HepG2 (cell line): ENCODE data around the gene CIROP. TPM values are rescaled to one million over a fixed set of nuclear protein-coding genes. Genes with fewer than 3 reads are reported as not detected.
A peak's percentile ranks its signal among the peaks of the same experiment; 100 is the strongest.

ENCODE experiments used
- ATAC-seq: fragments of 200-7000 bp; cut with Tn5 transposase; 3 replicates; pipeline ENCODE4 v1.9.1; 2020; ENCODE audit warnings: mild to moderate bottlenecking, moderate library complexity
- BruUV-seq: library from RNA; stranded (reverse); fragments of 400-500 nt; replicated peaks from 2 replicates; lab custom pipeline; 2021; lab: Mats Ljungman, UMichigan
- CTCF ChIA-PET: fragments of 300-600 bp; formaldehyde crosslinking; extraction: SDS; loops from one replicate; lab custom pipeline; 2021; ENCODE audit warnings: low total read pairs, inconsistent platforms, low intra/inter-chr PET ratio; lab: Yijun Ruan, JAX
- POLR2A ChIA-PET: fragments of 350-600 bp; sonication (Branson Sonifier 250); formaldehyde crosslinking; loops from one replicate; lab custom pipeline; 2020; ENCODE audit warnings: antibody characterized with exemption, inconsistent platforms; lab: Yijun Ruan, JAX
- DNase-seq: peaks from one replicate; pipeline ENCODE4 v3.0.0-alpha.2; 2015; ENCODE audit warnings: low spot score
- FAIRE-seq: peaks from 3 replicates; lab custom pipeline; 2011; peaks lifted over from hg19 to GRCh38; lab: Jason Lieb, UNC
- H2AFZ ChIP-seq: one replicate; pipeline ENCODE4 v1.6.1; 2011; ENCODE audit warnings: low read length, inconsistent platforms
- H3K27ac ChIP-seq: fragments of 300-600 bp; 3 replicates; pipeline ENCODE4 v1.8.0; 2011; ENCODE audit warnings: mixed run types, mild to moderate bottlenecking, mixed read lengths, low read length, inconsistent platforms; ENCODE audit not compliant: insufficient read depth; ENCODE audit errors: extremely low read length
- H3K27me3 ChIP-seq, 2 experiments: fragments of 200-600 bp in 1 of 2; 2 replicates in 1 of 2; 3 replicates in 1 of 2; pipeline versions ENCODE4 v1.6.0 to v1.8.0; 2011; ENCODE audit warnings: low read length in 2 of 2, mild to moderate bottlenecking in 2 of 2, moderate library complexity in 2 of 2, inconsistent platforms in 1 of 2; ENCODE audit not compliant: insufficient read depth in 2 of 2, control insufficient read depth in 1 of 2
- H3K36me3 ChIP-seq, 2 experiments: fragments of 200-600 bp in 1 of 2; replicated peaks in 1 of 2; 2 replicates in 1 of 2; 3 replicates in 1 of 2; pipeline versions ENCODE4 v1.5.1 to v1.8.0; 2011; ENCODE audit warnings: low read length in 2 of 2, inconsistent platforms in 1 of 2; ENCODE audit not compliant: insufficient read depth in 2 of 2, control insufficient read depth in 1 of 2
- H3K4me1 ChIP-seq: 2 replicates; pipeline ENCODE4 v1.5.1; 2012; ENCODE audit warnings: low read length, inconsistent platforms; ENCODE audit not compliant: insufficient read depth
- H3K4me2 ChIP-seq: 2 replicates; pipeline ENCODE4 v1.6.0; 2011; ENCODE audit warnings: low read depth, low read length, inconsistent platforms
- H3K4me3 ChIP-seq, 3 experiments: fragments of 200-600 bp in 1 of 3; sonication (generic), shearing (Covaris generic) in 1 of 3; replicated peaks in 1 of 3; 2 replicates each; pipeline ENCODE4 v1.5.1; 2011 to 2016; ENCODE audit warnings: low read length in 3 of 3, inconsistent platforms in 2 of 3, low read depth in 2 of 3, mild to moderate bottlenecking in 2 of 3, control low read depth in 1 of 3, mixed read lengths in 1 of 3; ENCODE audit not compliant: insufficient read depth in 1 of 3
- H3K79me2 ChIP-seq: one replicate; pipeline ENCODE4 v1.6.1; 2011; ENCODE audit warnings: low read length, inconsistent platforms; ENCODE audit not compliant: insufficient read depth
- H3K9ac ChIP-seq: 2 replicates; pipeline ENCODE4 v1.6.0; 2011; ENCODE audit warnings: mild to moderate bottlenecking, low read depth, low read length, inconsistent platforms; ENCODE audit not compliant: insufficient read depth
- H3K9me3 ChIP-seq: 2 replicates; pipeline ENCODE4 v1.5.1; 2012; ENCODE audit warnings: mild to moderate bottlenecking, low read length
- H4K20me1 ChIP-seq: 2 replicates; pipeline ENCODE4 v1.6.0; 2011; ENCODE audit warnings: inconsistent platforms, mild to moderate bottlenecking, low read length, moderate library complexity; ENCODE audit not compliant: insufficient read depth
- AHR ChIP-seq: IDR thresholded peaks from 2 replicates; pipeline ENCODE4 v1.6.1; 2018; ENCODE audit warnings: missing genetic modification reagents, missing compliant biosample characterization
- BRCA1 ChIP-seq: sonication (generic); formaldehyde crosslinking; IDR thresholded peaks from 2 replicates; pipeline ENCODE4 v1.4.0; 2020; ENCODE audit warnings: missing genetic modification reagents
- EED ChIP-seq: sonication (generic); formaldehyde crosslinking; IDR thresholded peaks from 2 replicates; pipeline ENCODE4 v1.5.0; 2020; ENCODE audit warnings: mild to moderate bottlenecking, missing genetic modification reagents
- HOXA3 ChIP-seq: sonication (generic); formaldehyde crosslinking; IDR thresholded peaks from 2 replicates; pipeline ENCODE4 v1.5.0; 2020; ENCODE audit warnings: missing genetic modification reagents
- KAT8 ChIP-seq: IDR thresholded peaks from 2 replicates; pipeline ENCODE4 v1.6.1; 2016; ENCODE audit warnings: missing genetic modification reagents, missing compliant biosample characterization
- SMAD9 ChIP-seq: sonication (generic); formaldehyde crosslinking; IDR thresholded peaks from 2 replicates; pipeline ENCODE4 v1.5.1; 2020; ENCODE audit warnings: mild to moderate bottlenecking, missing genetic modification reagents
- ZC3H13 ChIP-seq: sonication (generic); formaldehyde crosslinking; IDR thresholded peaks from 2 replicates; pipeline ENCODE4 v1.8.1; 2023; ENCODE audit warnings: mild to moderate bottlenecking, missing genetic modification reagents, moderate library complexity
- ZFP37 ChIP-seq: sonication (generic); formaldehyde crosslinking; IDR thresholded peaks from 2 replicates; pipeline ENCODE4 v1.4.0; 2020; ENCODE audit warnings: missing genetic modification reagents, borderline replicate concordance
- ZNF274 ChIP-seq: sonication (generic); formaldehyde crosslinking; IDR thresholded peaks from 2 replicates; pipeline ENCODE4 v1.5.1; 2020; ENCODE audit warnings: mild to moderate bottlenecking, missing genetic modification reagents
- ZNF282 ChIP-seq: fragments of 450-650 bp; IDR thresholded peaks from 2 replicates; pipeline ENCODE4 v1.6.1; 2018; ENCODE audit not compliant: partially characterized antibody
- ZNF747 ChIP-seq: sonication (generic); formaldehyde crosslinking; IDR thresholded peaks from 2 replicates; pipeline ENCODE4 v1.8.1; 2023; ENCODE audit warnings: missing genetic modification reagents, mild to moderate bottlenecking, borderline replicate concordance
- ZNF883 ChIP-seq: sonication (generic); formaldehyde crosslinking; IDR thresholded peaks from 2 replicates; pipeline ENCODE4 v1.5.1; 2020; ENCODE audit warnings: mild to moderate bottlenecking, missing genetic modification reagents; ENCODE audit errors: not compliant biosample characterization
- WGBS: methylation state at CpG from one replicate; pipeline ENCODE4 v1.1.6; 2017; ENCODE audit warnings: low lambda C conversion rate; 5-methylcytosine and 5-hydroxymethylcytosine counted together
- in situ Hi-C: cut with HindIII; loops from 2 replicates; pipeline ENCODE4 v1.10.0; 2017; ENCODE audit warnings: low pct_unique_long_range_greater_than_20kb; ENCODE audit not compliant: extremely low pct_ligation_motif_present
- intact Hi-C: fragments of 100-400 bp; cut with micrococcal nuclease; formaldehyde crosslinking; loops from one replicate; pipeline ENCODE4 v1.10.0; 2022; ENCODE audit not compliant: unreplicated experiment
- polyA plus RNA-seq, 8 experiments: library from polyadenylated mRNA; depleted of rRNA in 3 of 8; stranded (reverse) in 7 of 8; unstranded in 1 of 8; fragments of >200 nt; fragmentation: Illumina TruSeq in 4 of 8; extraction: Trizol in 4 of 8; gene quantifications; 2 replicates each; pipeline versions ENCODE4 v1.2.1 to v1.2.3, GENCODE V29; 2011 to 2016; ENCODE audit warnings: low read depth in 4 of 8, missing spikeins in 1 of 8, mixed read lengths in 1 of 8; ENCODE audit not compliant: insufficient read depth in 1 of 8
- total RNA-seq, 5 experiments: library from RNA; depleted of rRNA; stranded (reverse); fragments of >200 nt; fragmentation: Illumina TruSeq; extraction: Trizol; gene quantifications; 2 replicates each; pipeline ENCODE4 v1.2.3, GENCODE V29; 2016; ENCODE audit warnings: low read depth in 1 of 5
- TF ChIP-seq, protein P1 (sequence below): IDR thresholded peaks from 2 replicates; pipeline ENCODE4 v1.6.1; 2016; ENCODE audit warnings: mild to moderate bottlenecking

The CIROP gene
- total and polyA plus RNA-seq, 2 of the 13 experiments (the other 11 are each of a cell fraction or from before 2014, with no cell fraction given): 0.07 TPM; not detected in 1

DNA sequence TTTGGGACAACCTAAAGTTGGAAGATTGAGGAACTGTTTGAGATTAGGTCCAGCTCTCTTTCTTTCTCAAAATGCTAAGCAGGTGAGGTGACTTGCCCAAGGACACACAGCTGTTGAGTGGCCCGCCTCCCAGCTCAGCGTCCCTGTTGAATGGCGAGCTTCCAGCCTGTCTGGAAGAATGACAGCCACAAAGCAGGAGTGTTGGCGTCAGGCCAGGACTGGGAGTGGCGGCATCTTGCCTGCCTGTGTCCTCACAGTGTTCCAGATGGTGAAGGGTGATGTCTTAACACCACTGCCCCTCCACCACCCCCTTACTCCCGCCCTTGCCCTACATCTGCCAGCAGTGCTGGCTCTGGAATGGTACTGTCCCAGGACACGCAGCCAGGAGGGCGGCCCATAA is 18.6 kb upstream of the CIROP start:
- no peaks in the 10 kb centered on the region for H4K20me1 ChIP-seq
- peaks cover 16% of the 10 kb centered on the region for H3K4me1 ChIP-seq
- no peaks in the 10 kb centered on the region for H3K79me2 ChIP-seq
- no TSS peak for BruUV-seq
- ChIA-PET POLR2A (interaction anchor here (0.6 kb wide), 1 partner anchor 183 kb away, joined by 3 read pairs; the partner anchor contains the start of gene BCL2L2), CTCF (interaction anchor here (1.1 to 9.6 kb wide), 2 partner anchors 62 to 256 kb away, joined by 3 to 493 read pairs; partner anchors contain the start of gene SLC7A8)
- no peak overlapping the region for H3K27ac ChIP-seq
- in situ Hi-C loops: loop anchor here (5.0 kb wide), 1 partner anchor 64 kb away; no protein-coding TSS in a partner anchor
- H3K4me2 ChIP-seq: no peak overlapping the region
- no peaks in the 10 kb centered on the region for H3K36me3 ChIP-seq
- no peaks in the 10 kb centered on the region for H3K9me3 ChIP-seq
- no peak for TF ChIP-seq BRCA1
- no peak for TF ChIP-seq AHR
- TF ChIP-seq ZNF747: 0 out of 2 replicates have a peak, but pooled peaks have one; percentile 24
- no peak for TF ChIP-seq ZNF282
- no peak for TF ChIP-seq ZNF274
- TF ChIP-seq KAT8 (CRISPR knock-in tag): no peak
- TF ChIP-seq ZC3H13 (CRISPR knock-in tag): no peak
- TF ChIP-seq ZFP37 (CRISPR knock-in tag): no peak
- no peak for TF ChIP-seq SMAD9 (CRISPR knock-in tag)
- no peak for TF ChIP-seq HOXA3 (CRISPR knock-in tag)
- TF ChIP-seq EED (CRISPR knock-in tag): 0 out of 2 replicates have a peak, but pooled peaks have one; percentile 38
- peak; percentile 27 for TF ChIP-seq ZNF883 (CRISPR knock-in tag)
- TF ChIP-seq, protein P1, sequence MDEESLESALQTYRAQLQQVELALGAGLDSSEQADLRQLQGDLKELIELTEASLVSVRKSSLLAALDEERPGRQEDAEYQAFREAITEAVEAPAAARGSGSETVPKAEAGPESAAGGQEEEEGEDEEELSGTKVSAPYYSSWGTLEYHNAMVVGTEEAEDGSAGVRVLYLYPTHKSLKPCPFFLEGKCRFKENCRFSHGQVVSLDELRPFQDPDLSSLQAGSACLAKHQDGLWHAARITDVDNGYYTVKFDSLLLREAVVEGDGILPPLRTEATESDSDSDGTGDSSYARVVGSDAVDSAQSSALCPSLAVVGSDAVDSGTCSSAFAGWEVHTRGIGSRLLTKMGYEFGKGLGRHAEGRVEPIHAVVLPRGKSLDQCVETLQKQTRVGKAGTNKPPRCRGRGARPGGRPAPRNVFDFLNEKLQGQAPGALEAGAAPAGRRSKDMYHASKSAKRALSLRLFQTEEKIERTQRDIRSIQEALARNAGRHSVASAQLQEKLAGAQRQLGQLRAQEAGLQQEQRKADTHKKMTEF: no peak
- WGBS: 18% methylated on average over 8 of the region's 8 CpGs
- ATAC-seq (no peak), DNase-seq (no peak), FAIRE-seq (no peak)
- peaks cover 49 to 93% of the 10 kb centered on the region in 2 experiments for H3K27me3 ChIP-seq
- H2AFZ ChIP-seq: no peak overlapping the region
- H3K9ac ChIP-seq: no peak overlapping the region
- no peak overlapping the region for H3K4me3 ChIP-seq
- intact Hi-C loops: loop anchor here (5.0 kb wide), 2 partner anchors 174 to 259 kb away; no protein-coding TSS in a partner anchor
